Stimulated activated CD4-positive, alpha-beta T cell treated with anti-CD3 and anti-CD28 coated beads, Interleukin-2, amount 100 ng/mL, for 48 hours (primary cell): Measurements from ENCODE around the gene UGT1A8.

ENCODE experiments used
- DNase-seq, 2 donors: peaks; one replicate each; pipeline ENCODE4 v3.0.0-alpha.2; 2020

Gene UGT1A8

DNA sequence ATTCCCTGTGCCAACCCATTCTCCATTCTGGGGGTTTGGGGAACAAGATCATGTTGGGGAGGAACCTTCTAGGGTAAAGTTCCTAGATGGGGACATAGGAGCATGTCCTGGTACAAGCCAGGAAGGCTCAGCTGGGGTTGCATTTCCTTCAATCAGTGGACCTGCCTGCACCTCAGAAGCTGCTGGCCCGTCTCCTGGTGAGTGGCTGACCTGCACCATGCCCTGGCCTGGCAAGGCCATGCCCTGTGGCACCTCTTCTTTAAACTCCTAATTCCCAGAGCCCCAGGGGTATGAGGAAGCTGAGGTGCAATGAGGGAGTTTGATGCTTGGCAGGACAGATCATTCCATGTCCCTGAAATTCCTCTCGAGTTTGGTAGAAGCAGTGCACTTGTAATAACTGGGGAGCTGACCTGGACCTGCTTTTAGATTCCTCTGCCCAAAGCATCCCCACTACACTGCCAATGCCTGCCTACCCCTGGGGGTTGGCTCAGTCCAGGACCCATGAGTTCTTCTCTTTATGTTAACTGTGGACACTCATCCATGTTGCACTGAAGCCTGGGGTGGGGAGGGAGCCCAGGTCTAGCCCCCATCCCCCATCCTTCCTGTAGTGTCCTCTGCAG, 186.0 kb downstream of the UGT1A8 start:
- no peak for DNase-seq

GRCh38 chr2:233803994-233804393, 186.6 kb downstream of the UGT1A8 start:
- no peak for DNase-seq

GRCh38 chr2:233807215-233807865, 189.9 kb downstream of the UGT1A8 start:
- DNase-seq: no peak

DNA sequence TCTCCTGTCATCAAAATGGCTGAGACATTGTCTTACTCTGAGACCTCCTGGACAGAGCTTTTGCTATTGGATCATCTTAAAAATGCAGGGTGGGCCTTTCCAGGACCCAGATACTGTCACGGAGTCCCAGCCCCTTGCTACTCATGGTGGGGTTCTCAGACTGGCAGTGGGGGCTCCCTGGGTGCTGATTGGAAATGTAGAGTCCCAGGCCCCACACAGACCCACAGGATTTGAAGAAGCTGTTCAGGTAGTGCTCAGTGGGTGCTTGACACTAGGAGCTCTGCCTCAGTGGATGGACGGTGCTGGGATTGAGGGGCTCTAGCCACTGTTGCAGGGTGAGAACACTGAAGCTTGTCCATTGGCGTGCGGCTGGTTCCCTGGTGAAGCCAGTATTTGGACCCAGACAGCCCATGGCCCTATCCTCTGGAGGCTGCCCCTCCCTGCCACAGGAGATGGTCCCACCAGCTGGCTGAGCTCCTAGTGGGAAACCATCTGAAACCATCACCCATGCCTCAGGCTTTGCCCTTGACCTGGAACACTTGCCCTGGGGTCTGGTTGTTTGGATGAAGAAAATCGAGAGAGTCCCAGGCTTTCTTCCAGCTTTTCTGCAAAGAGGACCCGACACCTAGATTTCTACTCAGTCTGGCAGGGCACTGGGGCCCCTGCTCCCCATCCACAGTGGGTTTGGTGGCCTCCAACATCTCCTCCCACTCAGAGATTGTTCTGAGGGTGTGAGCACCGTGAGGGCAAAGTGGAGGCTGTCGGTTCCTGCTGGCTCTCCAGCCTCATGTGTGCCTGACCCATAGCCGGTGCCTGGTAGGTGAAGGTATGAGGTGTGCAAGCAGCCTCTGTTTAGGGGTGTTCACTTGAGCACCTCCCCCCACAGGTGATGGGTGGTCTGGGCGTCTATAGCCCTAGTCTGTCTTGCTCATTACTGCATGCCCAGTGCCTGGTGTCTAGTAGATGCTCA, 190.8 kb downstream of the UGT1A8 start:
- no peak for DNase-seq

DNA sequence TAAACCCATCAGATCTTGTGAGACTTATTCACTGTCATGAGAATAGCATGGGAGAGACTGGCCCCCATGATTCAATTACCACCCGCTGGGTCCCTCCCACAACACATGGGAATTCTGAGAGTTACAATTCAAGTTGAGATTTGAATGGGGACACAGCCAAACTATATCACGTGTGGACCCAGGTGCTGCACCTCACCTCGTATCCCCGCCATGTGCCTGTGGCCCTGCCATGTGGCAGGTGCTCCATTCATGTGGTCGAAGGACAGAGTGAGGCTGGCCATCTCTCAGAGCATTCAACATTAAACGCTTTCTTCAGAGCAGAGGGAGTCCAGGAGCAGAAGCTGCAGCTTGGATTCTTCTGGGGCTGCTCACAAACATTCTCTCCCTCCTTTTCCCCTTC, 193.0 kb downstream of the UGT1A8 start:
- no peak for DNase-seq

- DNase-seq: no peak
Observed at GRCh38 chr2:233811087-233811486, 193.7 kb downstream of the UGT1A8 start.

GRCh38 chr2:233811732-233812131, 194.3 kb downstream of the UGT1A8 start:
- DNase-seq: no peak

- DNase-seq: no peak
Observed at GRCh38 chr2:233813236-233814055, 196.0 kb downstream of the UGT1A8 start.

GRCh38 chr2:233814056-233814835, 196.8 kb downstream of the UGT1A8 start:
- DNase-seq: no peak

DNA sequence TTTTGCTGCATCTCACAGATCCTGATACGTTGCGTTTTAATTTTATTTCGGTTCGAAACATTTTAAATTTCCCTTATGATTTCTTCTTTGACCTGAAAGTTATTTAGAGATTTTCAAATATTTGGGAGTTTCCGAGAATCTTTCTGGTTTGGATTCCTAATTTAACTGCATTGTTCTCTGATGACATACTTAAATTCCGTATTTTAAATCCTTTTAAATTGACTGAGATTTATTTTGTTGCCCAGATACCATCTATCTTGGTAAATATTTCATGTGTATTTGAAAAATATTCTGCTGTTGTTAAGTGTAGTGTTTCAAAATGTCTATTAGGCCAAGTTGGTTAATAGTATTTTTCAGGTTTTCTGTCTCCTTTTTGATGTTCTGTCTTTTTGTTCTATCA, 198.4 kb downstream of the UGT1A8 start:
- DNase-seq: no peak

GRCh38 chr2:233816334-233816733, 198.9 kb downstream of the UGT1A8 start:
- DNase-seq: no peak

DNA sequence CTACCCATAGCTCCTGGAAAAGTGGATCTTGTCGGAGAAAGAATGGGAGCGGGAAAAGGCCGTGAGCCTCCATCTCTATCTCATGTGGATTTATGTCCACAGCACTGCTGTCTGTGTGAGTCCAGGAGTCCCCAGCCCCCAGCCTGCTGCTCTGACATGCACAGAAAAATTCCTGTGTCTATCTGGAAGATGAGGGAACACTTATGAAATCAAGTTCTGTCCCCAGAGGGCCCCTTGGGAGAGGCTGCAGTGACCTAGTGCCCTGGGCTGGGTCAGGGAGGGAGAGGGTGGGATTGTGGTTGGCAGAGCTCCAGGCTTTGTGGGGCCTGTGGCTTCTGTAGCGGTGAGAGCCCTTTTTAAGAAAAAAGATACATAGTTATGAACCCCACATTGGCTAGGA, 199.3 kb downstream of the UGT1A8 start:
- no peak for DNase-seq

DNA sequence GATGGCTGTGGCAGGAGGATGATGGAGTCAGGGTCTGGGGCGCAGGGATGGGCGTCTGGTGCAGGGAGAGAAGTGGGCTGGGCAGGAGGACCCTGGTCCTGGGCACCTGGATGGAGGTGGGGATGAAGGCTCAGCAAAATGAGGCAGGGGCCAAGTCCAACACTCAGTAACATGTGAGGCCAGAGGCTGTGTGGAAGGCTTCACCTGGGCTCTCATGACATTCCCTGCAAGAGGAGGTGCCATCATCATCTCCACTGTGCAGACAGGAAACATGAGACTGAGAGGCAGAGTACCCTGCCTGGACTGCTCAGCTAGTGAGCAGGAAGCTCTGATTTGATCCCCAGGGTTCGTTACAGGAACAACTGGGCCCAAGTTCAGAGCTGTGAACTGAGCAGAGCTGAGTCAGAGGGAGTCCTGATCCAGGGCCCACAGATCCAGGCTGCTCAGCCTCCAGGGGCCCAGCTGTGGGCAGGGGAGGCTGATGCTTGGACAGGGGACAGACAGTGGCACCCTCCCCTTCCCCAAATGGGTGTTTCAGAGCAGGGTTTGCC, 200.0 kb downstream of the UGT1A8 start:
- DNase-seq: no peak

GRCh38 chr2:233817995-233818638, 200.7 kb downstream of the UGT1A8 start:
- no peak for DNase-seq

GRCh38 chr2:233818639-233819621, 201.5 kb downstream of the UGT1A8 start:
- no peak for DNase-seq

- no peak for DNase-seq
Observed at GRCh38 chr2:233819884-233820773, 202.7 kb downstream of the UGT1A8 start.

GRCh38 chr2:233820774-233821105, 203.3 kb downstream of the UGT1A8 start:
- DNase-seq: no peak

DNA sequence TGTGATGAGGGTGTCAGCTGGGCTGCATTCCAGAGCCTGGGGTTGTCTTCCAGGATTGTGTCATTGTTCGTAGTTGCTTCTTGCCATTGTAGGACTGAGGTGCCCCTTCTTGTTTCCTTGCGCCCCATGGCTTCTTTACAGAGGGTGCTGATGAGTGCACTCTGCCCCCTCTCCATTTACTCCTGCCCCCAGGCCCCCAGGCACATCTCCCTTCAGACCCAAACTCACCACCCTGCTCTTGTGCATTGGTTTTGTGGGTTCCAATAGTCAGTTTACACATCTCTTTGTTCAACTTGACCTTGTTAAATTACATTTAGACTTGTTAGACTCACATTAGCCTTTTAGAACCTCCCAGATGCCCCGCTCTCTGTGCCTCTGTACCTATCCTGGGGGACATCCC, 203.8 kb downstream of the UGT1A8 start:
- no peak for DNase-seq

- no peak for DNase-seq
Observed at GRCh38 chr2:233821709-233822100, 204.3 kb downstream of the UGT1A8 start.
